Metanephros (tissue), 1 donor: ENCODE measurements around the gene SLC38A7. TPM values are rescaled to one million over a fixed set of nuclear protein-coding genes. Genes with fewer than 3 reads are reported as not detected.

Experiments
- total RNA-seq: library from RNA; depleted of rRNA; stranded (reverse); fragments of >200 nt; gene quantifications from one replicate; pipeline ENCODE4 v1.2.3, GENCODE V29; 2014

Gene SLC38A7
- 17.3 TPM for total RNA-seq

DNA sequence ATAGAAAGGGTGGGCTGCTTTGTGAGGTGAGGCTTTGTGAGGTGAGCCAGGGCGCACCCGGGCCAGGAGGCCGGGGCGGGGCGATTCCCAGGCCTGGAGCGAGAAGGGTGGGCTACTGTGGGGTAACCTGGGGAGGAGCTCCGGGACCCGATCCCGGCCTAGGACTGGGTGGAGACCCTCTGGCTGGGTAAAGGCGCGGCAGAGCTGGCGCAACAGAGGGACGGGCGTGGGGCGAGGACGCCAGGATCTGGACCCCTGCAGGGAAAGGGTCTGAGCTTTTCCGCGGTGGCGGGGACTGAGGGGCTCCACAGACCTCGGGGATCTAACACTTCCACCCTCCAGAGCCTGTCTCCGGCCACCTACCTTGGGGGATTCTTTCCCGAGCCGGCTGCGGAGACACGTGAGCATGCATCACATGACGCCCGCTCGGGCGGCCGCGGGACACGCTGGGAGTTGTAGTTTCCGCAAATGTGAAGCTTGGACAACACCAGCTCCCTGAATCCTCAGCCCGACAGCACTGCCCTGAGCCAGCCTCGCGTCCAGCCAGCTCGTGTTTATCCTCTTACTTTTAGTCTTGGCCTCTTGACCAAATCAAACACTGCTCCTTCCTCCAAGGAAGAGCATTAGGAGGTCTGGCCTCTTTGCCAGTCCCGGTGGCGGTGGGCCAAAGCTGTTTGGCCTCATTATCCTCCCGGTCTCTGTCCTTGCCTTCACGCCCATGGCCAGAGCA lies at the start of gene SLC38A7:
Gene SLC38A7, minus strand, starts transcription at position 417 of the 730 bp plus-strand sequence. CDS start 4,644 bp downstream, outside the sequence.

DNA sequence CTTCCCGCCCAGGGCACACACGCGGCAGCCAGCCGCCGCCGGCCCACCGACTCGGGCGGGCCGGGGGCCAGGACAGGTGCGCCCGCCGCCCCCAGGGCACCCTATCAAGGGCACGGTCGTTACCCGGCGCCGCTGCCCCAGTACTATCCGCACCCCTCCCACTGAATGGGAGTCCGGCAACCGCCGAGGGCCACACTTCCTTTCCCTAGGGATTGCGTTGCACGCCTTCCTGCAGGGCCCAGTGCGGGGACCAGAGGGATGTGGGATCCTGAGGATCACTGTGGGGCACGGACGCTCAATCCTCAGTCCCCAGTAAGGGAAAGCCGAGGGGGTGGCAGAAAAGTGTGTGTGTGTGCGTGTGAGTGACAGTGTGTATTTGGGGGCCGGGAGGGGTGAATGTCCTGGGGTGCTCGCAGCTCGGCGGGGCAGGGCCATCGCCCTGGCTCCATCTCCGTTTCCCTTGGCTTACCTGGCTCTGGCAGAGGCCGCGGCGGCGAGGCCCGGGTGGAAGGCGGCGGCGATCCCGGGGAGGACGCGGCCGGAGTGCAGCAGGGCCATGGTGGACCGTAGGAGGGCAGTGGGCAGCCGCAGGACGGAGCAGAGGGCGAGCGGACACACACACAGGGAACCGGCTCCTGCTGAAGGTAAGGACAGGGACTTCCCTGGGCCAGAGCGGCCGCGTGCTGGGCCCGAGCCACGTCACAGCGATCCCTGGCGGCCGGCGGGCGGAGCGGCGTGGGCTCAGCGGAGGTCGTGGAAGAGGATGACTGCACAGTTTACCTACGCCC lies 49.3 kb upstream of the SLC38A7 start, which contains the start of gene GOT2:
Gene GOT2, minus strand, starts transcription at position 646 of the 788 bp plus-strand sequence. Its CDS starts 88 bp downstream, at position 558.

GRCh38 chr16:58629733-58630640 lies 54.6 kb downstream of the SLC38A7 start, which contains the start of gene CNOT1:
CNOT1 (minus strand) TSS chr16:58629826; CDS start chr16:58599337, 30,489 bp downstream.

Other genes starting within 250 kb of the SLC38A7 start
- 8.5 TPM for gene NDRG4, start 184.6 kb downstream of the SLC38A7 start, total RNA-seq
- 28.8 TPM for gene SETD6, start 169.3 kb downstream of the SLC38A7 start, total RNA-seq
- 225 TPM for gene CNOT1, start 54.9 kb downstream of the SLC38A7 start, total RNA-seq
- gene GOT2, start 49.5 kb upstream of the SLC38A7 start, total RNA-seq, result 59.0 TPM